GM12872 (cell line): Measurements from ENCODE around the gene GNB1L.

Experiments
- CTCF ChIP-seq: IDR thresholded peaks from 3 replicates; pipeline ENCODE4 v1.5.1; 2011; ENCODE audit warnings: low read depth, mild to moderate bottlenecking, low read length, moderate library complexity; ENCODE audit not compliant: insufficient read depth

GNB1L gene

GRCh38 chr22:19754701-19755144 lies 100.0 kb downstream of the GNB1L start:
- TF ChIP-seq CTCF: no peak

GRCh38 chr22:19753996-19754700 lies 100.5 kb downstream of the GNB1L start:
- no peak for TF ChIP-seq CTCF

- 0 out of 3 replicates have a peak, but pooled peaks have one; percentile 18 for TF ChIP-seq CTCF
These were observed 101.4 kb downstream of the GNB1L start for GRCh38 chr22:19753090-19753842.

GRCh38 chr22:19751497-19752245 lies 103.0 kb downstream of the GNB1L start:
- TF ChIP-seq CTCF: no peak

GRCh38 chr22:19750507-19751490 lies 103.9 kb downstream of the GNB1L start:
- TF ChIP-seq CTCF: no peak

- TF ChIP-seq CTCF: no peak
These were observed 104.8 kb downstream of the GNB1L start for GRCh38 chr22:19749876-19750275.
